Rectal smooth muscle tissue (tissue), 1 donor: ENCODE results near the gene OR2A42.
"Not testable (repeated sequence)": the region's sequence is repeated elsewhere in the genome, so short reads cannot be mapped to it uniquely, and the experiment has no call there.

Source experiments
- H3K27ac ChIP-seq: one replicate; pipeline ENCODE4 v1.7.0; 2013; ENCODE audit warnings: low read depth, low read length, inconsistent platforms
- H3K27me3 ChIP-seq: one replicate; pipeline ENCODE4 v1.7.0; 2013; ENCODE audit warnings: low read length; ENCODE audit not compliant: control insufficient read depth, insufficient read depth
- H3K36me3 ChIP-seq: one replicate; pipeline ENCODE4 v1.7.0; 2013; ENCODE audit warnings: low read length; ENCODE audit not compliant: control insufficient read depth, insufficient read depth
- H3K4me1 ChIP-seq: one replicate; pipeline ENCODE4 v1.7.0; 2013; ENCODE audit warnings: low read length; ENCODE audit not compliant: control insufficient read depth, insufficient read depth
- H3K4me3 ChIP-seq: one replicate; pipeline ENCODE4 v1.7.0; 2013; ENCODE audit warnings: low read length
- H3K9ac ChIP-seq: one replicate; pipeline ENCODE4 v1.7.0; 2013; ENCODE audit warnings: low read length

OR2A42 gene

DNA sequence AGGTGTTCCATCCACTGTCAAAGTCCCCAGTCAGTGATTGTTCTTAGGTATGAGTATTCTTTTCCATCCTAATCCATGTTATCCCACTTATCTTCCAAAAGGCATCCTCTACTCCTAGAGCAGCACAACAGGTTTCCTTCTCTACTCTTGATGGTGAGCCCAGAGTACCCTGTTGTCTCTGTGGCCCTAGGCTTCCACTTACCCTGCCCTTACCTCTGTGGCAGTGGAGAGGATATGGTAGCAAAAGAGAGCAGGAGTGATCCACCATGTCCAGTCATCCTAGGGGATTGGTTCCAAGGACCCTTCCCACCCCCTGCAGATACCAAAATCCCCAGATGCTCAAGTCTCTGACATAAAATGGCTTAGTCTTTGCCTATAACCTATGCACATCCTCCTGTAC is 22.2 kb downstream of the OR2A42 start:
- H3K27me3 ChIP-seq, H3K4me1 ChIP-seq, H3K36me3 ChIP-seq, H3K27ac ChIP-seq, H3K9ac ChIP-seq, H3K4me3 ChIP-seq: not testable (repeated sequence)

DNA sequence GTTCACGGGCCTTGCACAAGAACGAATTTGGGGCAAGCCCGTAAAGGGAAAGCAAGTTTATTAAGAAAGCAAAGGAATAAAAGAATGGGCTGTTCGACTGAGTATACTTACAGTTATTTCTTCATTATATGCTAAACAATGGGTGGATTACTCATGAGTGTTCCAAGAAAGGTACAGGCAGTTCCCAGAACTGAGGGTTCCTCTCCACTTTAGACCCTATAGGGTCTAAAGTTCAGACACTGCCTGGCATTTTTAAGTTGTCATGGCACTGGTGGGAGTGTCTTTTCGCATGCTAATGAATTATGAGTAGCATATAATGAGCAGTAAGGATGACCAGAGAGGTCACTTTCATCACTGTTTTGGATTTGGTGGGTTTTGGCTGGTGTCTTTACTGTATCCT is 34.1 kb downstream of the OR2A42 start:
- not testable (repeated sequence) for H3K4me1 ChIP-seq, H3K4me3 ChIP-seq, H3K9ac ChIP-seq, H3K27me3 ChIP-seq, H3K27ac ChIP-seq, H3K36me3 ChIP-seq

DNA sequence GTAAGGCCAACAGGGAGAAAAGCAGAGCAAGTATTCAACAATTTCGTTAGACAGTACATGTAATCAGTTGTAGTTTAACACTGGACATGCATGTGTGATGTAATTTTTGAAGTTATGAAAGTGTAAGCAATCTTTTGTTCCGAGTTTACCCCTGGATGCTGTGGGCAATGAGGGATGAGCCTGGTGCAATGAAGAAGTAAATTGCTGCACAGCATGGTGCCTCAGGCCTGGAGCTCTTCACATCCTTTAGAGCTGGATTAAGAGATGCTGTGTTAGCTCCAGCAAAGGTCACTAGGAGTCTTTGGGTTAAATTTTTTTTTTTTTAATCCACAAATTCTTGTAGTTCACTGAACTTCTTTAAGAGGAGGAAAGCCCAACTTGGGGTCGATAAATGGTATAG is 36.3 kb downstream of the OR2A42 start:
- not testable (repeated sequence) for H3K27ac ChIP-seq, H3K36me3 ChIP-seq, H3K9ac ChIP-seq, H3K4me1 ChIP-seq, H3K27me3 ChIP-seq, H3K4me3 ChIP-seq

DNA sequence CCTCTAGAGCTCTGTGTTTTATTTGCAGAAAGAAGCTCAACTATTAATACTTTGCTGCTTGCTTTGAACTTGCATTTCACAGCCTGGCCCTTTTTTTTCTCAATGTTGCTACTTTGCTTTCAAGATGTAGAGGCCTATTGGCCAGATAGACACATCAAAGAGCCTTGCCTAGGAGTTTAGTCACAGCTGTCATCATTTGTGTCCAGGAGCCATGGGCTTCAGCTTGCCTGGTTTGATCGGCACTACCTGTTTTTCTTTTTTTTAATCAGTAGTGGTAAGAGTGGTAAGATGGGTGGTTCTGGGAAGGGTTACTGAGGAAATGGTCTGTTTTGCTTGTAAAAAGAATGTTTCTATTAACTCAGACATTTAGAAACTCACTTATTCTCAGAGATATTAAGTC is 37.4 kb downstream of the OR2A42 start:
- H3K27me3 ChIP-seq, H3K4me3 ChIP-seq, H3K27ac ChIP-seq, H3K36me3 ChIP-seq, H3K4me1 ChIP-seq, H3K9ac ChIP-seq: not testable (repeated sequence)

DNA sequence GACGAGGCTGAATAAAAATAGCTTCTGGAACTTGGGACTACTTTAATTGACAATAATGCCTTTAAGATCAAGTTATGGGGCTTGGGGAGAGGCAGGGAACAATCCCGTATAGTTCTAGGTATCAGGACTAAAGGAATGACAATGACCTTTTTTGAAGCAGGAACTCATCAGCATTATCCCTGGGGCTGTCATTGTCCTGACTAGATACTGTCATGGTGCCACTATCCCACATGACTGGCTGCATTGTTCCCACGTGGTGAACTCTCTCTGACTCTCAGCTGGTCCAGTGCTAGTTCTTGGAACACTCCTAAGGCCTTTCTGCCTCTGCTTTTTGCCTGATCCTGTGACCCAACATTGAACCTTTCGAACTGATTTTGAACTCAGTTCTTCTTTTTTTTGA is 40.5 kb downstream of the OR2A42 start:
- H3K27me3 ChIP-seq, H3K4me3 ChIP-seq, H3K9ac ChIP-seq, H3K27ac ChIP-seq, H3K4me1 ChIP-seq, H3K36me3 ChIP-seq: not testable (repeated sequence)

DNA sequence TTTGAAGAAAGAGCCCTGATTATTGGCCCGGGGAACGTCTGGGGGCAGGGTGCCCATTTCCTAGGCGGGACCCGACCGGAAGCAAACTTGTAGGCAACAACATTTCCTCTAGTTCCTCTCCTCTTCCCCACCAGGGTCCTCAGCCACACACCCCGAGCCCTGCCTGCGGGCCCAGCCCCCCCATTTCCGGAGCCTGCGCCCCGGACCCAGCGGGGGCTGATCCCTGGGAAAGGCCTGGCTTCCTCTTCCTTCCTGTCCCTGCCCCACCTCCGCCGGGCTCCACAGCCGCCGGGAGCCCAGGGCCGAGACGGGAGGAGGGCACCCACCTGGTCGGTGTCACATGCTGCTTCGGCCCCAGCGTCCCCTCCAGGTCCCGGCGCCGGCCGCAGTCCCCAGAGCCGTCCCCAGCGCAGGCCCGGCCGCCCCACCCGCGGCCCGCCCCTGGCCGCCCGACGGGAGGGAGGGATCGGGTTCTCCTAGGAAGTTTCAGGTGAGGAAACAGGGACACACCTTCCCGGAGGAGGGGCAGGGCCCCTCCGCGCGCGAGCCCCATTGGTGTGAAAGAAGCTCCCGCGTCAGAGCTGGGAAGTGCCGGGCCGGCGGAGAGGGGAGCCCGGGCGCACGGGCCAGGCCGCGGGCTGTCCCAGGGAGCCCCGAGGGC is 44.1 kb downstream of the OR2A42 start, which contains the start of gene ARHGEF35:
Gene ARHGEF35 (minus strand): TSS at position 622 of the 661 bp plus-strand sequence. CDS start 7,450 bp downstream, outside the sequence.
- not testable (repeated sequence) for H3K27me3 ChIP-seq, H3K27ac ChIP-seq, H3K36me3 ChIP-seq, H3K9ac ChIP-seq, H3K4me3 ChIP-seq, H3K4me1 ChIP-seq

DNA sequence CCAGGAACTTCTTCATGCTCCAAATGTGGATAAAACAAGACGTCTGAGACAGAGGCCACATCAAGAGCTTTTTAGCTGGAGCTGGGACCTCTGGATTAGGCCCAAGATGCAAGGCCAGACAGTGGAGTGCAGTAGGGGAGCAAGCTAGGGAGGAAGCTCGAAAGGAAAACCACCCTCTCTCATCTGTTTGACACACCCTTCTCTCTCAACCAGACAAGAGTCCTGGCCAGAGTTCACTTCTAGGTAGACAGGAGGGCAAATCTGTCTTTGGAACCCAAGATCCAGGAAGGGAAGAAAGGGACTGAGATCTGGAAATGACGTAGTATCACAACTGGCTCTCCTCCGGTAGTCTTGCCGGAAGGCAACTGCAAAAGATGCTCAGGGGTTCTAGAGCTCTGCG is 45.0 kb downstream of the OR2A42 start:
- not testable (repeated sequence) for H3K4me3 ChIP-seq, H3K36me3 ChIP-seq, H3K9ac ChIP-seq, H3K27me3 ChIP-seq, H3K4me1 ChIP-seq, H3K27ac ChIP-seq

DNA sequence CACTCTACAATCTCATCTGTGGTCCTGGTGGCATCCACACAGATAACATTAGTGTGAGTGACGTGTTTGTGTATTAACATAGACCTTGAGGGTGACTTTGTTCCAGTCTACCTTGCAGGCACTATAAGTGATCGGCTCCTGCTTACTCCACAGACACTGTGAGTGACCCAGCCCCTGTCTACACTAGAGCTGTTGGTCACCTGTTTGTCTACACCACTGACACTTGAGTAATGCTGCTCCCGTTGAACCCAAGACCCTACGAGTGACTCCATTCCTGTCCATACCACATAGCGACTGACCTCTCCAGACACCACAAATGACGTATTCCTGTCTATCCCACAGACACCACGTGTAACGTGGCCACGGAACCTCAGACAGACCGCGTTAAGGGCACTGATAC is 45.6 kb downstream of the OR2A42 start:
- H3K9ac ChIP-seq, H3K4me1 ChIP-seq, H3K27ac ChIP-seq, H3K4me3 ChIP-seq, H3K36me3 ChIP-seq, H3K27me3 ChIP-seq: not testable (repeated sequence)

DNA sequence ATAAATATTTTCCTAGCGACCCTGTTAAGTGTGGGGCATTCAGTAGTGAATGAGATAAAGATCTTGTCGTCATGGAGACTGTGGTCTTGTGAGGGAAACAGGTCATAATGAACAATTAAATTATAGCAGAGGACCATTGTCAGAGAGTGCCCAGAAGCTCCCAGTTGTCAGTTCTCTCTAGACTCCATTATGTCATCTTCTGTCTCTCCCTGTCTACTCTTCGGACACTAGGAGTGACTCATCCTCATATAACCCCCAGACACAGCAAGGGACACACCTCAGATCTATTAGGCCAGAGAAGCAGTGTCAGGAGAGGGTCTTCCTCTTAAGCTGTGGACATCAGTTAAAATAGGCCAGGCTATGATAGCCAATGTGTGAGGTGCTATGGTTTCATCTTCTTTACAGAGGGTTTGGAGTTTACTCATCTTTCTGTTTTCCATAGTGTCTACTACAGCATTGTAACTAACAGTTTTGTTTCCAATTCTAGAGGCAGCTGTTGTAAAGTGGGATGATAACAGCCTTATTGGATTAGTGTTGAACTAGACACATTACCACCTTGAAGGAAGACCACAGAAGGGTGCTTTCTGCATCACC is 50.7 kb downstream of the OR2A42 start:
- not testable (repeated sequence) for H3K36me3 ChIP-seq, H3K4me1 ChIP-seq

DNA sequence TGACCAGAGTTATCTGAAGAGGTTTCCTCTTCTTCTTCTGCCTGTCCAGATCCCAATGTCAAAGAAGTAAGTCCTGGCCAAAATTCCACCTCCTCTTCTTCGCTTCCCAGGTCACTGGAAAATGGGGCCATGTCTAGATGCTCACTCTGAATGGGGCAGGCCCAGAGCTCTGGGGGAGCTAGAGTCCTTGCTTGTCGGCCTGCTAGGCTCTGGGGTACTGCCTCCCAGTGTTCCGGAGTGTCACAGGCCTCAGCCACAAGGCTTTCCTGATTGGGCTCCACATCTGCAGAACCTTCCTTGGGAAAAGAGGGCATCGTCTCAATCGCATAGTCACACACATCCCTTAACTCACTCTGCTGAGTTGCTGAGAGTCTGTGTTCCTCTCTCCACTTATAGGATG is 51.6 kb downstream of the OR2A42 start:
- H3K27me3 ChIP-seq, H3K27ac ChIP-seq, H3K9ac ChIP-seq, H3K36me3 ChIP-seq, H3K4me3 ChIP-seq, H3K4me1 ChIP-seq: not testable (repeated sequence)

More for the DNA sequence above, 50.7 kb downstream of the OR2A42 start:
- not testable (repeated sequence) for H3K4me3 ChIP-seq, H3K27ac ChIP-seq, H3K9ac ChIP-seq, H3K27me3 ChIP-seq

DNA sequence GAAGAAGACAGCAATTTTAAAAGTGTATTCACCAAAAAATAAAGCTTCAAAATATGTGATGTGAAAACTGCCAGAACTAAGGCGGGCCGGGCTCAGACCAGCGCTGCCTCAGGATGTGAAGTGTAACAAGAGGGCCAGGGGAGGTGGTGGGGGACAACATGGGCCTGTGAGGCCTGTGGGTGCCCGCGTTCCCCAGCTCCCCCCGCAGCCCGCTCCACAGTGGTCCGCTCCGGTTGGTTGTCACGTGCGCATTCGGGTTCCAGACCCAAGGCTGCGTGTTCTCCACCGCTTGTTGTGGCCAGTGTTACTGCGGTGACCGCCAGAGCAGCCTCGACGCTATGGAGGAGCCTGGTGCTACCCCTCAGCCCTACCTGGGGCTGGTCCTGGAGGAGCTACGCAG is 56.2 kb downstream of the OR2A42 start, which contains the start of gene CTAGE4:
Gene CTAGE4 (plus strand): TSS at position 301 of the 400 bp plus-strand sequence. CDS start 38 bp downstream, at position 339.
- H3K4me1 ChIP-seq, H3K36me3 ChIP-seq, H3K27me3 ChIP-seq, H3K27ac ChIP-seq, H3K4me3 ChIP-seq, H3K9ac ChIP-seq: not testable (repeated sequence)

DNA sequence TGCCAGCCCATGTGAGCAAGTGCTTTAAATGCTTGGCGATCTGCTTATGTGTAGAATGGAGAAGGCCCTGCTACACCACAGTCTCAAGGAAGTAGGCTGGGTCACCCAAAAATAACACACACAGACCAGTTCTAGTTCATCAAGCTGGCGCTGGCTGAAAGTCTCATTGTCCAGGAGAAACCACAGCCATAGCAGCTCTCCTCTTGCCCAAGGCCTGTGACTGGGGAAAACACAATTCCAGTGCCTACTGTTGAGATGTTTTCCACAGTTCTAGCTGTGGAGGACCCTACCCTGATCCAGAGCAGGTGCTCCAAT is 60.3 kb downstream of the OR2A42 start:
- H3K4me3 ChIP-seq, H3K4me1 ChIP-seq, H3K27me3 ChIP-seq, H3K9ac ChIP-seq, H3K27ac ChIP-seq, H3K36me3 ChIP-seq: not testable (repeated sequence)

DNA sequence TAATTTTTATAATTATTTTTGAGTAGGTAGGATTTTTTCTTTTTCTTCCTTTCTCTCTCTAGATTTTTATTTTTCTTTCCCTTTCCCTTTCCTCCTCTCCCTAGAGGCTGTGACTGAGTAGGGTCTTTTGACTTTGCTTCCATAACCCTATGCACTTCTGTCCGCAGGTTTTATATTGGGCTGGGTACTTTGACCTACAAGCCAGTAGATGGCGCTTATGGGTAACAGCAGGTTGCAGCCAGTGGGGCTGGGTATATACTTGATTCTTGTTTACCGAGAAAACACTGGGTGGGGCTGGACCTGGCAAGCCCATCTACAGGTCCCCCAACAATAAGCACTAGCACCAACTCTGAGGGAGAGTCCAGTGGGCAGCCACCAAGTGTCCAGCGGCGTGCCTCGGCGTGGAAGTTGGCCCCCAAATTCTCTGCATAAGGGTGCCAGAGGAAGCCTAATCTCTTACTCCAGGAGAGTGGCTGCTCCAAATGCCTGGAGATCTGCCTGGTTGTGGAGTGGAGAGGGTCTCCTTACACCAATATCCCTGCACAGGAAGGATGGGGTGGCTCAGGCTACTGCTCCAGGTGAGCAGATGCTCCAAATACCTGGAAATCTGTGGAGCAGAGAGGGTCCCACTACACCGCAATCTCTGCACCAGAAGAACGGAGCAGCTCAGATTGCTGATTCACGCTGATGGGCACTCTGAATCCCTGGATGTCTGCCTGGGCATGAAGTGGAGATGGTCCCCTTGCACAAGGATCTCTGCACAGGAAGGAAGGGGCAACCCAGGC is 60.8 kb downstream of the OR2A42 start:
- H3K36me3 ChIP-seq, H3K27ac ChIP-seq, H3K27me3 ChIP-seq, H3K4me1 ChIP-seq, H3K9ac ChIP-seq, H3K4me3 ChIP-seq: not testable (repeated sequence)
